ENCODE measurements around the gene TCF15. TPM values are rescaled to one million over a fixed set of nuclear protein-coding genes. Genes with fewer than 3 reads are reported as not detected.

Gene TCF15
- total and polyA plus RNA-seq, 2 of the 13 experiments (the other 11 are each of a cell fraction or from before 2014, with no cell fraction given), result not detected

DNA sequence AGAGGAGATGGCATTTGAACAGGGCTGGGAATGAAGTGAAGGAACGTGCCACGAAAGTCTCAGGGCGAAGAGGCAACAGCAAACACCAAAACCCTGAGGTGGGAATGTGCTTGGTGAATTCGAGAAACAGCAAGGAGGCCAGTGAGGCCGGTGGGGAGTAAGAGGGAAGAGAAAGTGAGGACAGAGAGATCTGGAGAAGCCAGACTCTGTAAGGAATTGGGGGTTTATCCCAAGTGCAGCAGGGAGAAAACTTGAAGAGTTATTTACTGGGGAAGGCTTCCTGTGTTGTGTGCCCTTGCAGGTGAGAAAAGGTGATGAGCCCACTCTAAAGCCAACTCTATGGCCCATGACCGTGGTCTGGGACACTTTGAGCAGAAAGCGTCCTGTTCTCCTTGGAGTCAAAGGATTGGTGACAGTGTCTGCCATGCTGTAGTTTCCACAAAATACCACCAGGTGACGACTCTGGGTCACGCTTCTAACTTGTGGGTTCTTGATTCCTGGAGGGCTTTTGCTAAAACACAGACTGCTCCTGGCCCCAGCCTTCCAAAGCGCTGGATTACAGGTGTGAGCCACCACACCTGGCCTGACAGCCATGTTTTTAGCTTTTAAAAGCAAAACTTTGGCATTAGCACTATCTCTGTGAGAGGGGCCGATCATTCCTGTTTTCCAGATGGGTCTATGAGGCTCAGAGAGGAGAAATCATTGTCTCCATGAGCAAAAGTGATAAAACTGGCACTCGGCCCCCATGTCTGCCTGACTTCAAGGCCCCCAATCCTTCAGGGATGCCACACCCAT, 48.5 kb downstream of the TCF15 start (continued):
- TF ChIP-seq STAT6 (CRISPR knock-in tag; IDR thresholded peaks at IDR 0.05; ENCODE audit: borderline replicate concordance) (0 out of 2 replicates have a peak, but pooled peaks have one; percentile 46), THRA (CRISPR knock-in tag; IDR thresholded peaks at IDR 0.05; ENCODE audit: borderline replicate concordance) (peak; percentile 72; the same call in 1 of the 2 replicates), ERF (CRISPR knock-in tag; IDR thresholded peaks at IDR 0.05) (peak; percentile 87; the same call in 1 of the 2 replicates), BORCS8-MEF2B (CRISPR knock-in tag; IDR thresholded peaks at IDR 0.05) (peak; percentile 50; the same call in 1 of the 2 replicates), KDM2A (CRISPR knock-in tag; IDR thresholded peaks at IDR 0.05; ENCODE audit: borderline replicate concordance, low read depth) (peak; percentile 72), GMEB1 (CRISPR knock-in tag; IDR thresholded peaks at IDR 0.05; ENCODE audit: borderline replicate concordance) (peak; percentile 33; the same call in 1 of the 2 replicates), ZNF136 (CRISPR knock-in tag; IDR thresholded peaks at IDR 0.05; ENCODE audit: low read depth) (peak; percentile 56; the same call in 1 of the 2 replicates), NFKBIZ (CRISPR knock-in tag; IDR thresholded peaks at IDR 0.05) (no peak; the same call in 1 of the 2 replicates), MIER3 (CRISPR knock-in tag; IDR thresholded peaks at IDR 0.05; ENCODE audit: borderline replicate concordance) (0 out of 2 replicates have a peak, but pooled peaks have one; percentile 26), GATAD2A (CRISPR knock-in tag; IDR thresholded peaks at IDR 0.05) (0 out of 2 replicates have a peak, but pooled peaks have one; percentile 55), PHF8 (CRISPR knock-in tag; IDR thresholded peaks at IDR 0.05) (0 out of 2 replicates have a peak, but pooled peaks have one; percentile 18), ELF3 (CRISPR knock-in tag; IDR thresholded peaks at IDR 0.05) (peak; percentile 67), RFXAP (CRISPR knock-in tag; IDR thresholded peaks at IDR 0.05; ENCODE audit: borderline replicate concordance) (no peak)
- TF ChIP-seq, protein P1, sequence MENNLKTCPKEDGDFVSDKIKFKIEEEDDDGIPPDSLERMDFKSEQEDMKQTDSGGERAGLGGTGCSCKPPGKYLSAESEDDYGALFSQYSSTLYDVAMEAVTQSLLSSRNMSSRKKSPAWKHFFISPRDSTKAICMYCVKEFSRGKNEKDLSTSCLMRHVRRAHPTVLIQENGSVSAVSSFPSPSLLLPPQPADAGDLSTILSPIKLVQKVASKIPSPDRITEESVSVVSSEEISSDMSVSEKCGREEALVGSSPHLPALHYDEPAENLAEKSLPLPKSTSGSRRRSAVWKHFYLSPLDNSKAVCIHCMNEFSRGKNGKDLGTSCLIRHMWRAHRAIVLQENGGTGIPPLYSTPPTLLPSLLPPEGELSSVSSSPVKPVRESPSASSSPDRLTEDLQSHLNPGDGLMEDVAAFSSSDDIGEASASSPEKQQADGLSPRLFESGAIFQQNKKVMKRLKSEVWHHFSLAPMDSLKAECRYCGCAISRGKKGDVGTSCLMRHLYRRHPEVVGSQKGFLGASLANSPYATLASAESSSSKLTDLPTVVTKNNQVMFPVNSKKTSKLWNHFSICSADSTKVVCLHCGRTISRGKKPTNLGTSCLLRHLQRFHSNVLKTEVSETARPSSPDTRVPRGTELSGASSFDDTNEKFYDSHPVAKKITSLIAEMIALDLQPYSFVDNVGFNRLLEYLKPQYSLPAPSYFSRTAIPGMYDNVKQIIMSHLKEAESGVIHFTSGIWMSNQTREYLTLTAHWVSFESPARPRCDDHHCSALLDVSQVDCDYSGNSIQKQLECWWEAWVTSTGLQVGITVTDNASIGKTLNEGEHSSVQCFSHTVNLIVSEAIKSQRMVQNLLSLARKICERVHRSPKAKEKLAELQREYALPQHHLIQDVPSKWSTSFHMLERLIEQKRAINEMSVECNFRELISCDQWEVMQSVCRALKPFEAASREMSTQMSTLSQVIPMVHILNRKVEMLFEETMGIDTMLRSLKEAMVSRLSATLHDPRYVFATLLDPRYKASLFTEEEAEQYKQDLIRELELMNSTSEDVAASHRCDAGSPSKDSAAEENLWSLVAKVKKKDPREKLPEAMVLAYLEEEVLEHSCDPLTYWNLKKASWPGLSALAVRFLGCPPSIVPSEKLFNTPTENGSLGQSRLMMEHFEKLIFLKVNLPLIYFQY (CRISPR knock-in tag; IDR thresholded peaks at IDR 0.05; ENCODE audit: borderline replicate concordance), result no peak
- TF ChIP-seq, protein P2, sequence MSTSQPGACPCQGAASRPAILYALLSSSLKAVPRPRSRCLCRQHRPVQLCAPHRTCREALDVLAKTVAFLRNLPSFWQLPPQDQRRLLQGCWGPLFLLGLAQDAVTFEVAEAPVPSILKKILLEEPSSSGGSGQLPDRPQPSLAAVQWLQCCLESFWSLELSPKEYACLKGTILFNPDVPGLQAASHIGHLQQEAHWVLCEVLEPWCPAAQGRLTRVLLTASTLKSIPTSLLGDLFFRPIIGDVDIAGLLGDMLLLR (CRISPR knock-in tag; IDR thresholded peaks at IDR 0.05), result no peak; the same call in 1 of the 2 replicates

Data from HepG2 (cell line).